Endothelial cell of umbilical vein (primary cell): Measurements from ENCODE around the gene PIP4K2B. TPM values are rescaled to one million over a fixed set of nuclear protein-coding genes. Genes with fewer than 3 reads are reported as not detected.

Experiments
- BruUV-seq: library from RNA; stranded (reverse); fragments of 400-500 nt; replicated peaks from 2 replicates; lab custom pipeline; 2021; lab: Mats Ljungman, UMichigan
- CTCF ChIA-PET: fragments of 300-600, 350-600 bp; sonication (Branson Sonifier 250); formaldehyde crosslinking; loops from one replicate; lab custom pipeline; 2021; ENCODE audit warnings: antibody characterized with exemption, inconsistent platforms; lab: Charles Lee
- POLR2A ChIA-PET: fragments of 300-600, 350-600 bp; sonication (Branson Sonifier 250); formaldehyde crosslinking; loops from one replicate; lab custom pipeline; 2021; ENCODE audit warnings: antibody characterized with exemption, inconsistent platforms; lab: Charles Lee
- DNase-seq: peaks from one replicate; pipeline ENCODE4 v3.0.0-alpha.2; 2011; ENCODE audit warnings: low read depth, low spot score
- FAIRE-seq: peaks from 2 replicates; lab custom pipeline; 2011; peaks lifted over from hg19 to GRCh38; lab: Jason Lieb, UNC
- H2AFZ ChIP-seq: 2 replicates; pipeline ENCODE4 v1.6.0; 2012; ENCODE audit warnings: low read depth, low read length, control low read depth, inconsistent platforms
- H3K27ac ChIP-seq: 2 replicates; pipeline ENCODE4 v1.5.1; 2011; ENCODE audit warnings: low read depth, mild to moderate bottlenecking, control low read depth, low read length, moderate library complexity; ENCODE audit not compliant: insufficient read depth
- H3K27me3 ChIP-seq, 2 experiments: 2 replicates each; pipeline versions ENCODE4 v1.6.0 to v1.6.1; 2011; ENCODE audit warnings: low read length in 2 of 2, mixed read lengths in 1 of 2; ENCODE audit not compliant: control insufficient read depth in 2 of 2, insufficient read depth in 2 of 2
- H3K36me3 ChIP-seq, 2 experiments: 2 replicates in 1 of 2; 3 replicates in 1 of 2; pipeline ENCODE4 v1.5.1; 2011; ENCODE audit warnings: low read length in 2 of 2, mild to moderate bottlenecking in 1 of 2, moderate library complexity in 1 of 2; ENCODE audit not compliant: control insufficient read depth in 2 of 2, insufficient read depth in 2 of 2; ENCODE audit errors: extremely low read depth in 1 of 2
- H3K4me1 ChIP-seq: 3 replicates; pipeline ENCODE4 v1.5.1; 2011; ENCODE audit warnings: mild to moderate bottlenecking, low read length; ENCODE audit not compliant: control insufficient read depth, insufficient read depth; ENCODE audit errors: extremely low read depth
- H3K4me2 ChIP-seq: 2 replicates; pipeline ENCODE4 v1.6.1; 2011; ENCODE audit warnings: low read length, control low read depth, mixed read lengths; ENCODE audit not compliant: insufficient read depth
- H3K4me3 ChIP-seq, 3 experiments: fragments of 200-600 bp in 1 of 3; sonication (generic), shearing (Covaris generic) in 1 of 3; replicated peaks in 1 of 3; 2 replicates each; pipeline ENCODE4 v1.5.1; 2011 to 2016; ENCODE audit warnings: control low read depth in 3 of 3, low read length in 3 of 3, mild to moderate bottlenecking in 2 of 3, inconsistent platforms in 1 of 3, low read depth in 1 of 3, moderate library complexity in 1 of 3; ENCODE audit not compliant: insufficient read depth in 1 of 3
- H3K79me2 ChIP-seq: 2 replicates; pipeline ENCODE4 v1.6.0; 2012; ENCODE audit warnings: low read length, inconsistent platforms; ENCODE audit not compliant: control insufficient read depth, insufficient read depth
- H3K9ac ChIP-seq: replicated peaks from 2 replicates; pipeline ENCODE3; 2011; ENCODE audit warnings: low read length, control low read depth; ENCODE audit not compliant: insufficient read depth; ENCODE audit errors: extremely low read depth
- H3K9me1 ChIP-seq: replicated peaks from 3 replicates; pipeline ENCODE4 v1.6.0; 2011; ENCODE audit warnings: mild to moderate bottlenecking, low read length; ENCODE audit not compliant: control insufficient read depth, insufficient read depth; ENCODE audit errors: extremely low read depth
- H3K9me3 ChIP-seq: replicated peaks from 2 replicates; pipeline ENCODE4 v1.5.1; 2012; ENCODE audit warnings: low read length, inconsistent platforms; ENCODE audit not compliant: control insufficient read depth, insufficient read depth
- H4K20me1 ChIP-seq: replicated peaks from 2 replicates; pipeline ENCODE3; 2011; ENCODE audit warnings: mild to moderate bottlenecking, low read length; ENCODE audit not compliant: control insufficient read depth, insufficient read depth; ENCODE audit errors: extremely low read depth
- GATA2 ChIP-seq: IDR thresholded peaks from 2 replicates; pipeline ENCODE4 v1.7.0; 2011; ENCODE audit warnings: low read depth, mild to moderate bottlenecking, moderate library complexity, mixed read lengths, low read length; ENCODE audit not compliant: insufficient read length, insufficient read depth
- POLR2AphosphoS5 ChIP-seq: IDR thresholded peaks from 2 replicates; pipeline ENCODE4 v1.6.1; 2012; ENCODE audit warnings: low read depth, mild to moderate bottlenecking, control low read depth, low read length, moderate library complexity; ENCODE audit not compliant: insufficient read depth
- dilution Hi-C: fragments of 300-500 bp; cut with MboI; formaldehyde crosslinking; loops from one replicate; pipeline ENCODE4 v1.15.0; 2019; ENCODE audit warnings: low sequenced_read_pairs; ENCODE audit not compliant: extremely low pct_ligation_motif_present
- intact Hi-C: fragments of 100-400 bp; cut with micrococcal nuclease; formaldehyde crosslinking; loops from one replicate; pipeline ENCODE4 v1.10.0; 2022
- polyA plus RNA-seq, 4 experiments: library from polyadenylated mRNA; depleted of rRNA in 3 of 4; stranded (reverse) in 3 of 4; unstranded in 1 of 4; fragments of >200 nt; gene quantifications; 2 replicates each; pipeline versions ENCODE4 v1.2.1 to v1.2.3, GENCODE V29; 2011 to 2012; ENCODE audit warnings: missing spikeins in 1 of 4
- total RNA-seq: library from RNA; stranded (reverse); gene quantifications from 2 replicates; pipeline ENCODE4 v1.2.3, GENCODE V29; 2021
- TF ChIP-seq, protein P1 (sequence below): IDR thresholded peaks from 2 replicates; pipeline ENCODE4 v1.6.1; 2011; ENCODE audit not compliant: insufficient read depth, insufficient read length
- TF ChIP-seq, protein P2 (sequence below), 2 donors: IDR thresholded peaks; 1 replicate in 1 of 2; 2 replicates in 1 of 2; pipeline ENCODE4 v1.5.1; 2011; ENCODE audit warnings: low read length in 2 of 2, mild to moderate bottlenecking in 2 of 2, moderate library complexity in 2 of 2, control low read depth in 1 of 2, inconsistent platforms in 1 of 2, low read depth in 1 of 2; ENCODE audit not compliant: insufficient read depth in 1 of 2; ENCODE audit errors: extremely low read depth in 1 of 2

PIP4K2B gene
- total and polyA plus RNA-seq, 2 donors (not counting 3 experiments of a cell fraction or from before 2014, with no cell fraction given): 23.1 to 48.8 TPM

DNA sequence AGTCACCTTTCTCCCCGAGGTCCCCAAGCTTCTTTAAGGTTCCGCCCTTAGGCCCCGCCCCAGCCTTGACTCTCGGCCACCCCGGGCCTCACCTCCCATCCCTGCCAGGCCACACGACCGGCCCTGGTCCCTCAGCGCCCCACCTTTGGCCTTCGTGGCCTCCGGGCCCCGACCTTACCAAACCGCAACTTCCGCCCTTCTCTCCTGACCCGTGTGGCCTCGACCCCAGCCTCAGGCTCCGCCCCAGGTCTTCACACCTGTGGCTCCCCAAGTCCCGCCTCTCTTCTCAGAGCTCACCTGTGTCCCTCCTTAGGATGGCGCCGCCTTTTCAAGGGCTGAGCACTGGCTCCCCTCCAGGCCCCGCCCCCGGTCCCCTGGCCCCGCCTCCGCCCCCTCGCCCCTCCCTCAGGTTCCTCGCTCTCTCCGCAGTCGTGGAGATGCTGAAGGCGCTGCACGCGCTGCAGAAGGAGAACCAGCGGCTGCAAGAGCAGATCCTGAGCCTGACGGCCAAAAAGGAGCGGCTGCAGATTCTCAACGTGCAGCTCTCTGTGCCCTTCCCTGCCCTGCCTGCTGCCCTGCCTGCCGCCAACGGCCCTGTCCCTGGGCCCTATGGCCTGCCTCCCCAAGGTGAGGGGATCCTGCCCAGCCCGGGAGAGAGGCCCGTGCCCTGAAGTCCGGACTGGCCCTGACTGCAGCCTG is 79.3 kb downstream of the PIP4K2B start:
- H3K79me2 ChIP-seq: no peaks in the 10 kb centered on the region
- H3K4me2 ChIP-seq: no peak overlapping the region
- FAIRE-seq (no peak), DNase-seq (no peak)
- no peaks in the 10 kb centered on the region for H3K9me1 ChIP-seq
- POLR2A ChIA-PET: interaction anchor here (0.6 kb wide), 1 partner anchor 17 kb away, joined by 6 read pairs; no protein-coding TSS in a partner anchor
- no peak overlapping the region for H3K9ac ChIP-seq
- CTCF ChIA-PET: interaction anchor here (2.4 kb wide), 1 partner anchor 15 kb away, joined by 7 read pairs; no protein-coding TSS in a partner anchor
- H3K27ac ChIP-seq: no peak overlapping the region
- intact Hi-C loops: no loop called here
- H3K9me3 ChIP-seq: no peaks in the 10 kb centered on the region
- peaks cover 3% of the 10 kb centered on the region for H3K4me1 ChIP-seq
- no peaks in the 10 kb centered on the region for H4K20me1 ChIP-seq
- peaks cover 5 to 37% of the 10 kb centered on the region in 2 experiments for H3K36me3 ChIP-seq
- no TSS peak for BruUV-seq
- H3K27me3 ChIP-seq: no peaks in the 10 kb centered on the region
- TF ChIP-seq, protein P1, sequence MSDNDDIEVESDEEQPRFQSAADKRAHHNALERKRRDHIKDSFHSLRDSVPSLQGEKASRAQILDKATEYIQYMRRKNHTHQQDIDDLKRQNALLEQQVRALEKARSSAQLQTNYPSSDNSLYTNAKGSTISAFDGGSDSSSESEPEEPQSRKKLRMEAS: no peak
- no peak for TF ChIP-seq GATA2
- TF ChIP-seq, protein P2, sequence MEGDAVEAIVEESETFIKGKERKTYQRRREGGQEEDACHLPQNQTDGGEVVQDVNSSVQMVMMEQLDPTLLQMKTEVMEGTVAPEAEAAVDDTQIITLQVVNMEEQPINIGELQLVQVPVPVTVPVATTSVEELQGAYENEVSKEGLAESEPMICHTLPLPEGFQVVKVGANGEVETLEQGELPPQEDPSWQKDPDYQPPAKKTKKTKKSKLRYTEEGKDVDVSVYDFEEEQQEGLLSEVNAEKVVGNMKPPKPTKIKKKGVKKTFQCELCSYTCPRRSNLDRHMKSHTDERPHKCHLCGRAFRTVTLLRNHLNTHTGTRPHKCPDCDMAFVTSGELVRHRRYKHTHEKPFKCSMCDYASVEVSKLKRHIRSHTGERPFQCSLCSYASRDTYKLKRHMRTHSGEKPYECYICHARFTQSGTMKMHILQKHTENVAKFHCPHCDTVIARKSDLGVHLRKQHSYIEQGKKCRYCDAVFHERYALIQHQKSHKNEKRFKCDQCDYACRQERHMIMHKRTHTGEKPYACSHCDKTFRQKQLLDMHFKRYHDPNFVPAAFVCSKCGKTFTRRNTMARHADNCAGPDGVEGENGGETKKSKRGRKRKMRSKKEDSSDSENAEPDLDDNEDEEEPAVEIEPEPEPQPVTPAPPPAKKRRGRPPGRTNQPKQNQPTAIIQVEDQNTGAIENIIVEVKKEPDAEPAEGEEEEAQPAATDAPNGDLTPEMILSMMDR (IDR thresholded peaks at IDR 0.05; ENCODE audit: extremely low read depth in 1 of 2, insufficient read depth in 1 of 2, low read depth in 1 of 2, low read length in 2 of 2): no peak
- no peak for TF ChIP-seq POLR2AphosphoS5
- H2AFZ ChIP-seq: no peak overlapping the region
- dilution Hi-C loops: no loop called here
- no peak overlapping the region for H3K4me3 ChIP-seq
